GM19463 (cell line): ENCODE data around the gene HEATR9.

ENCODE experiments used
- ATAC-seq: cut with Tn5 transposase; IDR thresholded peaks from one replicate; pipeline ENCODE4 v1.9.1; 2021; ENCODE audit warnings: mild to moderate bottlenecking, moderate library complexity; ENCODE audit not compliant: unreplicated experiment

Gene HEATR9

DNA sequence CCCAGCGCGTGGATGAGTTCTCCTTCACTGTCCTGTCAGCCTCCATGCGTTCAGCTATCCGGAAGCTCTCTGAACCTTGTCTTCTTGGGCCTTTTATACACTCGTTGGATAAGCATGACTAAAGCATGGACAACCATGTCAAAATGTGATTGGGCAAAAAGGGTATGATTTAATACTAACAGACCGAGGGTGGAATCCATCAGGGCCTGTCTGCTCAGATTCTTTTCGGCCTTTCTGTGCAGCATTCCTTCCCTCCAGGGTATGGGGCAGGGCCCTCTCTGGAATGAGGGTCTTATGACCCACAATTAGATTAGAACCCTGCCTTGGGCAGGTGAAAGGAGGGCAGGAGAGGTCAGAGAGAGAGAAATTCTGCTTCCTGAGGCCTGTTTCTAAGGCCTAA, 25.5 kb upstream of the HEATR9 start:
- no peak for ATAC-seq

DNA sequence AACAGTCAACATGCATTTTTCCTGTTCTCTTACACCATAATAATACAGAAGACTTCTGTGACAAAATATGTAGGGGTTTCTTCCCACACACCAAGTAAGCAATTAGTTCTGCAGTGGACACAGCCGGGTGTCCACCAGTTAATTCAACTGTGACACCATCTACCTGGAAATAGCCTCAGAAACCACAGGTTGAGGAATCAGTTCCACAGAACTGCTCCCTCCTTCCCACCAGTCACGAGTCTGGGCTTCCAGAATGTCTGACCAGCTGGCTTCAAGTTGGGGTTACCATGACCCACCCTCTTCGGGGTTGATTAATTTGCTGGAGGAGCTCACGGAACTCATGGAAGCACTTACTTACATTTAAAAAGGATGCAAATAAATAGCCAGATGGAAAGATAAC, 25.1 kb upstream of the HEATR9 start:
- no peak for ATAC-seq

DNA sequence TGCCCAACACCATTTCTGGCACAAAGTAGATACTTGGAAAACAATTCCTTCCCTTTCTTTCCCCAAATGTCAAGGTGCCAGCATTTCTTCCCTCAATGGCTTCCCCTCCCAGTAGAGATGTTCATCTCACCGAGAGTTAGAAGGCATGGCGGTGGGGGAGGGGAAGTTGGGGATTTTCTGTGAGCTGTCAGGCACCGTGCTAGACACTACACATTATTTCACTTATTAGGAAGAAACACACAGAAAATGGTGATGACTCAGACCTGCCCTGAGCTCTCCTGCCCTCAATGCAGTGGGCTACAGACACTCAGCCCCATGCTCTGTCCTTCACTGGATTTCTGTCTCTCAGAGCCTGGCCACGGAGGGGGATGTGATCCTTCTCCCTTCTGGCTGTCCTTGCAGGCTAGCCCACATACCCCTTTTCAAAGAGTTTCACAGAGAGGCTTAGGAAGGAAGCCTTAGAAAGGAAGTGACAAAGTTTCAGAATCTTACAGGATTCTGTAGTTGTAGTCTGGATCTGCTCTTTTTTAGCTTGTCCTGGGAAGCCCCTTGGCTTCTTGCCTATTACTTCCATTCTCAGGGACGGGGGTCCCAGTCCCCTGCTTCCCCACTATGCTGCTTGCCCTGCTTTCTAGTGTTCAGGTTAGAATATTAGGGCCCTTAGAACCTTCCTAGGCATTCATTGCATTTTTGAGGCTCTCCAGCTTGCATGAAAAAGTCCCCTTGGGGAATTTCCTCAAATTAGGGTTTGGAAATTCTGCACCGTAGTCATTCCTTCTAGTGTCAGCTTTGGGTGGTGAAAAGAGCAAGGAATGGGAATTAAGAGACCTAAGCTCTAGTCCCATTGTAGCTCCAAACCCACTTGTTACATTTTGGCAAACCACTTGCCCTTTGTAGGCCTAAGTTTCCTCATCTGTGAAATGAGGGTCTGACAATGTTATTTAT, 23.7 kb upstream of the HEATR9 start:
- no peak for ATAC-seq

DNA sequence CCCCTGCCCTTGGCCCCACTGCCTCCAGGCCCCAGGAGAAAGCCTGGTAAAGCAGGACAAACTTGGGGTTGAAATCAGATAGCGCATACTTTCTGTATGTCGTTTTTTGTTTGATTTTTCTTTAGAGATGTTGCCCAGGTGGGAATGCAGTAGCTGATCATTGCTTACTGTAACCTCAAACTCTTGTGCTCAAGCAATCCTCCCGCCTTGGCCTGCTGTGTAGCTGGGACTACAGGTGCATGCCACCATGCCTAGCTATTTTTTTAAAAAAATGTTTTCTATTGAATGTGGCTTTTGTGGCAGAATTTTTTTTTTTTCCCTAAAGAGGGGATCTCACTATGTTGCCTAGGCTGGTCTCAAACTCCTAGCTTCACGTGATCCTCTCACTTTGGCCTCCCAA, 22.6 kb upstream of the HEATR9 start:
- ATAC-seq: no peak

DNA sequence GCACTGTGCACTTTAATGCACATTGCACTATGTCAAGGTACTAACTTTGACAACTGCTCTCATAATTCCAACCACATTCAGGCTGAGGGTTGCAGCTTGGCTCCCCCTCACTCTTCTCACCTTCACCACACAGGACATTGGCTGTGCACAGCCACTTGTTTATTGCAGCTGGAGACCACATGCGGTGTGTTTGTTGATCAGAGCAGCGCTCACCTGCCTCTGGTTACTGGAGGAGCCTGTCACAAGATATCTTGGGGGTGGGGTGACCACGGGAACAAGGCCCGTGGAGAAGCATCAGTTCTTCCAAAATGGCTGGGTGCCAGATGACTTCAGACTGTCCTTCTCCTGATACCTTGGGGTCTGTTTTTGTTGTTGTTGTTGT, 22.1 kb upstream of the HEATR9 start:
- no peak for ATAC-seq

DNA sequence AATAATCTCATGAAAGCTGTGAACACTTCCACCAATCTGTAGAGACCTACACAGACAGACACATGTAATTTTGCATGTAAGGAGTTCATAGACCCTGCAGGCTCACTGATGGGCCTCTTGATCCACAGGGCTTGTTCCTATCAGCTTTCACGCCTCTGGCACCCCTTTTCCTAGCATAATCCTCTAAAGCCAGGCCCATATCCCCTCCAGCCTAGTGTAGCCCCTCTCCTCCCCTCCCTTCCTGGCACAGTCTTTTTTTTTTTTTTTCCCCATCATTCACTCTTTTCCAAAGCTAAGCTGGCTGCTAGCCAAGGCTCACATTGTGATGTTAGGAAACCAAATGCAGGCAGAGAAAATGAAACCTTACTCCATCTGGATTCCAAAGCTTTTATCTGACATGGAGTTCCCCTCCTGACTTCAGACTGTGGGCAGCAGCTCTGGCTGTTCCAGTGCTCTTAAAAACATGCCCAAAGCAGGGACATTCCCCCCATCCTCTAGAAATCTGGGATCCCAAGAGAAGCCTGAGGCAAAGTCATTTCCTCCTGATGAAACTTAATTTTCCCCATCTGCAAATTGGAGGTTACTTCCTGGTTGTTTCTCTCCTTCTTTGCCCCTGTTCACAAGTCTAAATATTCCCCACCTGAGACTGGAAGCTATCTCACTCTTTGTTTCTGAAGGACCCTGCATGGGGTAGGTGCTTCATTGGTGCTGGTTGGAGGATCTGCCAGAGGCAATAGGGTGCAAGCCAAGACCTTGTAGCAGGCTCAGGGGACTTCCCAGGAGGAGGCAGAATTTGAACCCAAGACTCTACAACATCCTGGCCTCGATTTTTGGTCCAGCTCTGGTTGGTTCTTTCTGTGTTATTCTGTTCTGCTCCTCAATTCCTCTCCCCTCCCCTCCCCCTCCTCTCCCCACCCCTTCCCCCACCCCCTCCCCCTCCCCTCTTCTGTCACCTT, 21.4 kb upstream of the HEATR9 start:
- no peak for ATAC-seq

DNA sequence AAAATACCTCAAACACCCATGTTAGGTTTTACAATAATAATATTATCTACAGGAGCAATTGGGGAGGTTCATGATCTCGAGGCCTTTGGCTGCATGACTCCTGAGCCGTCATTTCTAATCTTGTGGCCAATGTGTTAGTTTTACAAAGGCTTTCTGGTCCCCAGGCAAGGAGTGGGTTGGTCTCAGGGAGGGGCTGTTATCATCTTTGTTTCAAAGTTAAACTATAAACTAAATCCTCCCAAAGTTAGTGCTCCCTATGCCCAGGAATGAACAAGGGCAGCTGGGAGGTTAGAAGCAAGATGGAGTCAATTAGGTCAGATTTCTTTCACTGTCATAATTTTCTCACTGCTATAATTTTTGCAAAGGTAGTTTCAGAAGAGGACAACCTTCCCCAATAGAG, 20.6 kb upstream of the HEATR9 start:
- ATAC-seq: no peak

DNA sequence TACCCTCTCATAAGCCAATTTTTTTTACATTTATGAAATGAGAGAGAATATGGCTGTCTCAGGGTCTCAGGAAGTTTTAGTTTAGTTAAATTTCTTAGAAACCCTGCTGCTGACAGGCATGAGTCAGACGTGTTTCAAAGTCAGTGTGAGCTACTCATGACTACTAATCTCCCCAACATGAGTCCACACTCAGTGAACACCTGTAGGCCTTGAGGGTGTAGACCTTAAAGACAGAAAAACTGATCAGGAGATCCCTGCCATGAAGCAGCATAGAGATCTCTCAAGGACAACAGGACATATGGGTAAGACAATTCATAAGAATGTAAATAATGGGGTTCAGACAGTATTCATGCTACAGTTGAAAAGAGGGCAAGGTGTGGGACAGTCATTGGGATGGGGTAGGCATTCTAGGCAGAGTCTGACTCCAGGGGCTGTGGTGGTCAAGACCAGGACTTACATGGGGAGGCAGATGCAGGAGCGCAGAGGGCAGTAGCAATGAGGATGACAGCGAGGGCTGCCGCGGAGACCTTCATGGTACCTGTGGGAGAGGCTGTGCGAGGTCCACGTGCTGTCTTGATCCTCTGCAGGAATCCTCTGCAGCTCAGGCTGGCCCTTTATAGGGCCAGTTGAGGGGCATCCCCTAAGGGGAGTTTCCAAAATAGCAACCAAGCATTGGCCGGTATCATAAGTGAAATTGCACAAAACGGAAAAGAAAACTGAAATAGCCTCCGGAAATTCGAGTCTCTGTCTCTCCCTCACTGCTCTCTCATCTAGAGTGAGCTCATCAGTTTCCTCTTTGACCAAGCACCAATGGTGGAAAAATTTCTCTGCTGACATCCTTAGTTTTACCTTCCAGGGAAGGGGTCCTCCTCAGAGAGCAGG, 11.3 kb upstream of the HEATR9 start, which contains the start of gene CCL5:
CCL5 (minus strand) TSS at position 588 of the 882 bp plus-strand sequence.
- peak; percentile 88 for ATAC-seq

DNA sequence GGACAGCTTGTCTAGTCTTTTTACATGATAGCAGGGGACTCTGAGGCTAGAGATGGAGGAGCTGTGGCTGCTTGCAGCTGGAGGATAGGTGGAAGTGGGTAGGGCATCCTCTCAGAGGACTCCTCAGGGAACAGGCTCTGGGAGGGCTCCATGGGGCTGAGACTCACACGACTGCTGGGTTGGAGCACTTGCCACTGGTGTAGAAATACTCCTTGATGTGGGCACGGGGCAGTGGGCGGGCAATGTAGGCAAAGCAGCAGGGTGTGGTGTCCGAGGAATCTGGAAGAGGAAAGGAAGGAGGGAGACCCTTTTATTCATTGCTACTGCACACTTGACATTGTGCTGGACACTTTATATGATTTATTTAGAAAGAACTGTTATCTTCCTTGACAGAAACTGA, 9.7 kb upstream of the HEATR9 start:
- ATAC-seq: no peak

DNA sequence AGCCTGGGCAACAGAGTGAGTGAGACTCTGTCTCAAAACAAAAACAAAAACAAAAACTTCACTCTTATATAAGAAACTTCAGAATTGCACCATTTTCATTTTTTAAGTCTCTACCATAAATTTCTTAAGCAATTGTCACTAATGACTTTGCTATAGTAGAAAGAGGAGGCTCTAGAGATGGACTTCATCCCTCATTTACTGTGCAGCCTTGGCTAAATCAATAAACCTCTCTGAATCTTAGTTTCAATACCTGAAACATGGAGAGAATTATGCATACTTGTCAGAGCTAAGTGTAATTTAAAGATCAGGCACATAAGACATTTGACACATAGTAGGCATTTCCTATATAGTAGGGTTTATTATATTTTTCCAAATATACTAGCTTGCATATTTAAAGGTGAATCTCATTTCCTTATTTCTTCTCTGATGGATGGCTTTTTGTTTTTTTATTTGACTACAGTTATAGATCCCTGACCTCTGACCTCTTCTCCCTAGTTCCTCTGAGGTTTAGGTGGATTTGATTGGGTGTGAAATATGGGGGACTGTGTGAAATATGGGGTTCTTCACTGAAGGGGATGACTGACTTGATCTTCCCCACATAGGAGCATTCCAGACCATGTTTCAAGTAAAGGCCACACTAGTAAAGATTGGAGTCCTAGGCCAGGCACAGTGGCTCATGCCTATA, 8.8 kb upstream of the HEATR9 start:
- no peak for ATAC-seq

DNA sequence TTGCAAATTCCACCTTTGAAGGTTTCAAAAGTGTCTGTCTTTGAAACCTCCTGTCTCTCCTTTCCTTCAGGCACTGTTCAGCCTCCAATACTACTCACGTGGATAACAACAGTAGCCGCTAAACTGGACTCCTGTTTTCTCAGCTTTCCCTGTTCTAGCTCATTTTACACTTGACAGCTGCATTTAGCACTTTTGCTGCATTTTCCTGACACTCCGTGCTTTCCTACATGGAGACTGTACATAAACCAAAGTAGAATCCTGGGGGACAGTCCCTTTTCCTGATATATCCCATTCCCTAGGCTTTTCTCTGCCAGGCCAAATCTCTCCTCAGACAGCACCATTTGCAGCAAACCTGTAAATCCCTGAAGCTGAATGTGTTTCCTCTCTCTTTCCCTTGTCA, 7.8 kb upstream of the HEATR9 start:
- ATAC-seq: no peak

DNA sequence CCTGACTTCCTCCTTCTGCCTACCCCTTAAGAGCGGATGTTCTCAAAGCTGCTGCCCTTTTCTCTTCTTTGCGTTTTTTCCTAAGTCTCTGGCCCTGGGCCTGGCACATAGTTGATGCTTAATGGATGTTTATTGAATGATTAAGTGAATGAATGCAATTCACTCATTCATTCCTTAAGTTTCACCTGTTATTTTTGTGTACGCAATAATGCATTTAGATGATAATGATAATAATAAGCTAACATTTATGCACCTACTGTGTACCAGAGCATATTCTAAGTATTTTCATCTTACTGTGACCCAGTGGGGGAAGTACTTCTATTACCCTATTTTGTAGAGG, 7.1 kb upstream of the HEATR9 start:
- no peak for ATAC-seq

DNA sequence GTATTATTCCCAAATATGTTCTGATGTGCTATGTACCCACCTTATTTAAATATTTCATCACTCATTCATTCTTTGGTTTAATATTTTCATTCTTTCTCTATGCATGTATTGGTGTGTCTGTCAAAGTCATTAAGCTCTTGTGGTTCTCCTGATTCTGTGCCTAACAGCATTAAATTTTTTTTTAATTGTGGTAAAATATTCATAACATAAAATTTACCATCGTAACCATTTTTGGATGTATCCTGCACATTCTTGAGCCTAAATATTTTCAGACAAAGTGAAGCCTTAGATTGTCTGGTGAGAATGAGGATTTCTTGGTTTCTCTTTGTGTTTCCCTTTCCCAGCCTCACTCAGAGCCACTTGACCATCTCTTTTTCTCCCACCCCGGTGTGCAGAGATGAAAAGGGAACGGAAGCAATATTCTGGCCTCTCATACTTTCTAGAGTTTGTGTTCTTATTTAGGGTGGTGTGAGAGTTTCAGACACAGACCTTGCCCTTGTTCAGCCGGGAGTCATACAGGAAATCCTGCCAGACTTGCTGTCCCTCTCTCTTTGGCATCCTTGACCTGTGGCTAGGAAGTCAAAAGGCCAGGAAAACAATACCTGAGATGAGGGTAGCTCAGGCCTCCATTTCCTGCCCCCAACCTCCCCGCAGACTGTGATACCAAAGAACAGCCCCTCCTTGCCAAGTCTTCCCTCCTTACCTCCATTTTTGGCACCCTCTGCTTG, 6.5 kb upstream of the HEATR9 start:
- no peak for ATAC-seq

DNA sequence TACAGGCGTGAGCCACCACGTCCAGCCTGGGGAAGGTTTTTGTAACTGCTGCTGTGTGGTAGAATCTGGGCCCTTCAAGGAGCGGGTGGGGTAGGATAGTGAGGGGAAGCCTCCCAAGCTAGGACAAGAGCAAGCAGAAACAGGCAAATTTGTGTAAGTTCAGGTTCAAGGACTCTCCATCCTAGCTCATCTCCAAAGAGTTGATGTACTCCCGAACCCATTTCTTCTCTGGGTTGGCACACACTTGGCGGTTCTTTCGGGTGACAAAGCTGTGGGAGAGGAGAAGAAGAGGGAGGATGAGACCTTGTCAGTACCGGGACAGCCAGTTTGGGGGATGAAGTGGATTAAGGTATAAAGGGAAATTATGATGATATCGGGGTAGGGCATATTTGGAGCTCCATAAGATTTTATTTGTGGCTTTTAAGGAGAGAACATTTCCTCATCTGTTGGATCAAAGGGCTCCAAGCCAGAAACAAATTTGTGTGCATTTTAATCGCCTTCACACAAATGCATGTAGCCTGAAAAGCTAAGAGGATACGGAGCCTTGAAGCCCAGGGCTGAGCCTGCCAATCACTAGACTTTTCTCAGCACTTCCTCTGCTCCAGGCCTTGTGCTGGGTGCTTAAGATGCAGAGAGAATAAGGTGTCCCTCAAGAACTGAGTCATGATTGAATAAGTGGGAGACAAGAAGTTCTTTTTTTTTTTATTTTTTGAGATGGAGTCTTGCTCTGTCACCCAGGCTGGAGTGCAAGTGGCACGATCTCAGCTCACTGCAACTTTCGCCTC, 3.7 kb upstream of the HEATR9 start:
- no peak for ATAC-seq

DNA sequence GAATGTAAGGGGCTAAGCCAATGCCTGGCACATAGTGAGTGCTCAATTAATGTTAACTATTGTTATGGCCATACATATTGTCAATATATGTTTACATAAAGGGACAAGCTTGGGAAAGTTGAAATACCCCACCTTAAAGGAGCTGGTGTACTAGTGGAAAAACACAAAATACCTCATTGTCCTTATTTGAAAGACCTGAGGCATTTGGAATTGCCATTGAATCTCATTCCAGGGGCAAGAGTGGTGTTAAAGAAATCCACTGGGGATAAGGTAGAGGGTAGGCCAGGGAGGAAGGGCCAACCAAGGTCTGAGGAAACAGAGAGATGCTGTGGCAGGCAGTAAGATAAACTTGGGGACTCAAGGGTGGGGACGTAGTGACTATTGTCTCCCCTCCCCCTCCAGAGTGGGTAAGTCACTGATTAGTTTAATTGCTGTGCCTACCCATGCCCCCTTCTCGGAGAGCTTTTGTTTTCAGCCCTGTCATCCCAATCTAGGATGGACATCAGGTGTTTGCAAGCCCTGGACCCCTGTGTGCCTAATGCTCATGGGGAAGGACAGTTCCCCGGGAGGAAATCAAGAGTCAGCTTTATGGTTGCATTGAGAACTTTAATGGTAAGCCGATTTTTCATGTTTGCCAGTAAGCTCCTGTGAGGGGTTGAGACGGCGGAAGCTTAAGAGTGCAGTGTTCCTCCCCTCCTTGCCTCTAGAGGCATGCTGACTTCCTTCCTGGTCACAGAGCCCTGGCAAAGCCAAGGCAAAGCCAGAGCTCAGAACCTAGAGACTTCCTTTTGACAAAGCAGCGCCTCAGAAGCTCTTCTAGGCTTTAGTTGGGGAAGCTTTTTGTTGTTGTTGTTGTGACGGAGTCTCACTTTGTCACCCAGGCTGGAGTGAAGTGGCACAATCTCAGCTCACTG, 2.5 kb upstream of the HEATR9 start:
- no peak for ATAC-seq

DNA sequence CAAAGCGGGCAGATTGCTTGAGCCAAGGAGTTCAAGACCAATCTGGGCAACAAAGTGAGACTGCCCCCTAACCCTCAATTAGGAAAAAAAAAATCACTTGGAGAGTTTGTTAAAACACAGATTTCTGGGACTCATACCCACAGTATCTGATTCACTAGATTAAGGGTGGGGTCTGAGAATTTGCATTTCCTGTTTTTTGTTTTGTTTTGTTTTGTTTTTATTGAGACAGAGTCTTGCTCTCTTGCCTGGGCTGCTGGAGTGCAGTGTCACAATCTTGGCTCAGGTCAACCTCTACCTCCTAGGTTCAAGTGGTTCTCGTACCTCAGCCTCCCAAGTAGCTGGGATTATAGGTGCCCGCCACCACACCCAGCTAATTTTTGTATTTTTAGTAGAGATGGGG, 1.1 kb downstream of the HEATR9 start:
- no peak for ATAC-seq

DNA sequence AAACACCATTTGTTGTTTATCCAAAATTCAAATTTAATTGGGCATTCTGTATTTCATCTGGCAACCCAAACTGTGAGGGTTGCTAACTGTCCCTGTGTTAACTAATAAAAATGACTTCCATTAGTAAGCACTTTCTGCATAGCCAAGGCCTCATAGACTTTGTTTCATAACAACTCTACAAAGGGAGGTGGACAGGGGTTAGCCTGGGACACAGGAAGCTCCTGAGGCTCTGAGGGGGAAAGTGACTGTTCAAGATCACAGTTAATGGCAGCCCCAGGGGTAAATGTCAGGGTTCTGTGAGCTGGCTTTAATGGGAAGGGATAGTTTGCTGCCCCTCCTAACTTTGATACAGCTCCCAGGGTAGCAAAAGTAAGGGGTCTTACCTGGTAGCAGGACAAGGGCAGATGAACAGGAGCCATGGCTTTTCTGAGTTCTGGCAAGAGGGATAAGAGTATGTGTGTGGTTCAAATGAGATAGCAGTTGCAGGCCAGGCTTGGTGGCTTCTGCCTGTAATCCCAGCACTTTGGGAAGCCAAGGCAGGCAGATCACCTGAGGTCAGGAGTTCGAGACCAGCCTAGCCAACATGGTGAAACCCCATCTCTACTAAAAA, 2.2 kb downstream of the HEATR9 start:
- no peak for ATAC-seq
